GM19455 (cell line): ENCODE data around the gene SEPTIN12.

ENCODE experiments used
- ATAC-seq: cut with Tn5 transposase; IDR thresholded peaks from one replicate; pipeline ENCODE4 v1.9.1; 2021; ENCODE audit not compliant: unreplicated experiment

SEPTIN12 gene

DNA sequence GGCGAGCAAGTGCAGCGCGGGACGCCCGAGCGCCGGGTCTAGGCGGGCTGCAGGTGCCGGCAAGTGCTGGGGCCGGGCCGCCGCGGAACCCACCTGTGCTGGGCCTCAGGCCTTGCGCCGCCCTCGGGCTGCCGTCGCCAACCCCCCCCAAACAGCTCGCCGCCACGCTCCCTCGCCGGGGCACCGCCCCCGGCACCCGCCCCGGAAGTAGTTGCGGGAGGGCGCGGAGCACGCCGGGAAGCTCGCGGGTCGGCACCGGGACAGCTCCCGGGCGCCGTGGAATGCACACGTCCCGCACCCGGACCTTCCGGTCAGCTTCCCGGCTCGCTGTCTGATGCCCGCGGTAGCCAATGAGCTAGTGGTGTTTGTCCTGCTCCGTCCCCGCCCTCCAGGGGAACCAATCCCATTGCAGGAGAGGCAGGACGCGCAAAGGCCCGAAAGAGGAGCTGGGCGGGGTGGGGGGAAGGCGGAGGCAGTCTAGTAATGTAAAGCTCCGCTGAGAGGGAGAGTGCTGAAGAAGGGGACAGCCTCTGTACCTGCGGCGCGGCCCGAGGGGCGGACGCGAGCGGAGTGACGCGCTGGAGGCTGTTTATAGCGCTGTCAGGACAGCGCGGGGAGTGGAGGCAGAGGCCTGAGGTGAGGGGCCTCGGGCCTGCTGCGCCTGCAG lies 53.9 kb downstream of the SEPTIN12 start, which contains the start of the genes ANKS3 and DNAAF8:
Gene ANKS3 (minus strand): TSS at position 209 of the 667 bp plus-strand sequence. CDS start 4,122 bp downstream, outside the sequence.
Gene DNAAF8 (plus strand): TSS at position 475 of the 667 bp plus-strand sequence. CDS start 1,978 bp downstream, outside the sequence.
- ATAC-seq, result peak; percentile 76

DNA sequence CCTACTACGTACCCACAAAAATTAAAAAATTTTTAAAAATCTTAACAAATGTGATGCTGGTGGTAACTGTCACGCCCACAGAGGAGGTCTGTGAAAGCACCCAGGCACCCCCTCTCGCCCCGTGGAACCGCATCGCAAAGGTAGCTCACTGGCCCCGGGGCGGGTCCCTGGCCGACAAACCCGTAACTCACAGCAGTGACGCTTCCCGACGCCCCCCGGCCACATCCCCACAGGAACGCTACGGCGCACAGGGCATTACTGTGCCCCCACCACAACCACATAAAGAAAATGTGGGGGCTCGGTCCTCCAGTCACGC lies 54.4 kb downstream of the SEPTIN12 start:
- no peak for ATAC-seq

DNA sequence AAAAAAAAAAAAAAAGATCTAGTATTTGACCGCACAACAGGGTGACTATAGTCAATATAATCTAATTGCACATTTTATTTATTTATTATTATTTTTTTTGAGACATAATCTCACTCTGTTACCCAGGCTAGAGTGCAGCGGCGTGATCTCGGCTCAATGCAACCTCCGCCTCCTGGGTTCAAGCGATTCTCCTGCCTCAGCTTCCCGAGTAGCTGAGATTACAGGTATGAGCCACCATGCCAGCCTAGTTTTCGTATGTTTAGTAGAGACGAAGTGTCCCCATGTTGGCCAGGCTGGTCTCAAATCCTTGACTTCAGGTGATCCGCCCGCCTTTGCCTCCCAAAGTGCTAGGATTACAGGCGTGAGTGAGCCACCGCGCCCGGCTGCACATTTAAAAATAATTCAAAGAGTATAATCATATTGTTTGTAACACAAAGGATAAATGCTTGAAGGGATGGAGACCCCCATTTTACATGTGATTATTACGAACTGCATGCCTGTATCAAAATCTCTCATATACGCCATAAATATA lies 54.9 kb downstream of the SEPTIN12 start:
- no peak for ATAC-seq

DNA sequence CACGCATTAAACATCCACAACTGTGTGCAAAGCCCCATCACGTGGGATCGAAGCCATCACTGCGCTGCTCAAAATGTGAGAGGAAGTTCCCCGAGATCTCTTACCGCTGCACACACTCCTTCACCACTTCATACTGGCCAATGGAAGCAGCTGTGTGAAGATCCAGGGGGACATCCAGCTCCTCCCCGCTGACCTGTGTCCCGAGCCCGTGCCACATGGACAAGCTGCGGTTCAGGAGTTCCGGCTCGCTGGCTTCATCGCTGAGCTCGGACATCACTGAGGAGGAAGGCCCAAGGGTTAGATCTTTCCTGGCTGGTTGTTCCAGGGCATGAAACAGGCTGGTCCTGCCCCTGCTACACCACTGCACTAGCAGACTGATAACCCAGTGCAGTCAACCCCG lies 58.3 kb downstream of the SEPTIN12 start:
- no peak for ATAC-seq

DNA sequence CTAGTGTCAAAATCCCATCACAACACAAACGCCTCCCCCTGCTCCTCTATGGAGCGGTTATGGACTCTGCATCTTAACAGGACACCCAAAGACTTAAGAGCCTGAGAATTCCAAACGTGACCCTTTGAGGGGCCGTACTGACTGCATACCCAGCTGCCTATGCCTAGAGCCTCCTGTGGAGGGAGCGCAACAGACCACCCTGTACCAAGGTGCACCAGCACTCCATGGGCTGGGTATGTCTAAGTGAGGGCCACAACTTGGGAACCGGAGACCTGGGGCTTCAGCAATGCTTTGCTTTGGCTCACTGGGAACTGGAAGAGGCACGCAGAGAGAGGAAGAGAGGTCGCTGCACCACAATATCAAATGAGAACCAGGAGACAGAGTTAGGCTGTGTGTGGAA lies 59.5 kb downstream of the SEPTIN12 start:
- ATAC-seq, result no peak
